ENCODE data around the gene TLE5.

- TF ChIP-seq CTCF (conservative IDR thresholded peaks at IDR 0.05; ENCODE audit: low read depth, low read length) (no peak), POLR2A (IDR thresholded peaks at IDR 0.05; ENCODE audit: low read depth, low read length) (no peak), RAD21 (IDR thresholded peaks at IDR 0.05; ENCODE audit: low read length) (no peak), SMC3 (IDR thresholded peaks at IDR 0.05; ENCODE audit: low read depth, low read length) (no peak), CHD1 (IDR thresholded peaks at IDR 0.05; ENCODE audit: low read depth, low read length) (no peak), MAZ (IDR thresholded peaks at IDR 0.05; ENCODE audit: borderline replicate concordance, low read depth, low read length) (no peak), RFX5 (IDR thresholded peaks at IDR 0.05; ENCODE audit: low read depth, low read length) (no peak)
Observed at GRCh38 chr19:3109491-3109890, 47.2 kb upstream of the TLE5 start.

Data from IMR-90 (cell line).